Gastroesophageal sphincter (tissue), 3 donors: ENCODE measurements around the gene AHDC1.

Experiments
- CTCF ChIP-seq, 4 experiments: fragments of 200-600 bp in 2 of 4; fragments of 450-650 bp in 2 of 4; sonication (generic) in 1 of 4; IDR thresholded peaks; one replicate each; pipeline ENCODE4 v1.5.1; 2017 to 2019; ENCODE audit warnings: antibody characterized with exemption in 4 of 4, mild to moderate bottlenecking in 2 of 4, moderate library complexity in 2 of 4
- POLR2AphosphoS5 ChIP-seq: sonication (generic); formaldehyde crosslinking; IDR thresholded peaks from one replicate; pipeline ENCODE4 v1.6.1; 2017; ENCODE audit warnings: antibody characterized with exemption

GRCh38 chr1:27611450-27611849 is 7.5 kb upstream of the AHDC1 start:
- TF ChIP-seq CTCF (IDR thresholded peaks at IDR 0.05) (no peak), POLR2AphosphoS5 (no peak)
